ENCODE data around the gene KRTAP4-5.
"Not testable (repeated sequence)": the region's sequence is repeated elsewhere in the genome, so short reads cannot be mapped to it uniquely, and the experiment has no call there.

The KRTAP4-5 gene

DNA sequence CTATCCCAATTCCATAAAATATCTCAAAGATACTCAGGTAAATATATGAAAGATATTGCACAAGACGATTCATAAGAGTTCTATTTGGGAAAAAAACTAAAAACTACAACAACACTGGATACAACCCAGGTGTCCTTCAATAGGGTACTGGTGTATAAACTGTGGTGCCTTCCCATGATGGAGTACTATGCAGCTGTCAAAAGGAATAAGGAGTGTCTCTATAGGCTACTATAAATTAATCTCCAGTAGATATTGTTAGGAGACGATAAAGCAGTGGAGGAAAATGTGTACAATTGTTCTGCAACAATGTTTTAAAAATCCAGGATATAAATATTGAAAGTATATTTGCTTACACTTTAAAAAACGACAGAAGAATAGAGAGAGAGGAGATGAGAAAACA, 23.2 kb downstream of the KRTAP4-5 start:
- ChIA-PET POLR2A (no interaction called here), CTCF (interaction anchor here (0.6 kb wide), 1 partner anchor 164 kb away, joined by 4 read pairs; no protein-coding TSS in a partner anchor)
- Histone ChIP-seq H3K9me3 (ENCODE audit: control insufficient read depth, insufficient read depth, low read depth, low read length) (no peaks in the 10 kb centered on the region; the same call in 1 of the 2 replicates), H3K36me3 (ENCODE audit: control insufficient read depth in 2 of 2, insufficient read depth in 1 of 2, low read length in 2 of 2) (no peaks in the 10 kb centered on the region), H3K27ac (ENCODE audit: extremely low read depth, low read depth, low read length) (no peak overlapping the region), H3K4me1 (ENCODE audit: control insufficient read depth, insufficient read depth, low read length) (no peaks in the 10 kb centered on the region), H3K4me3 (ENCODE audit: low read depth, low read length) (no peak overlapping the region)
- TF ChIP-seq ZNF146 (tag by site-specific recombination; IDR thresholded peaks at IDR 0.05) = peak; percentile 56
- TF ChIP-seq YY2 (tag by site-specific recombination; IDR thresholded peaks at IDR 0.05) = no peak

GRCh38 chr17:41125064-41125463, 24.6 kb downstream of the KRTAP4-5 start:
- TF ChIP-seq SCRT1 (tag by site-specific recombination; IDR thresholded peaks at IDR 0.05; ENCODE audit: borderline replicate concordance) = no peak
- TF ChIP-seq KLF16 (tag by site-specific recombination; IDR thresholded peaks at IDR 0.05) = no peak
- TF ChIP-seq ZNF302 (tag by site-specific recombination; IDR thresholded peaks at IDR 0.05; ENCODE audit: low read depth) = no peak
- no peak for TF ChIP-seq ZNF664 (tag by site-specific recombination; IDR thresholded peaks at IDR 0.05)
- no peak for TF ChIP-seq ZNF391 (tag by site-specific recombination; IDR thresholded peaks at IDR 0.05; ENCODE audit: borderline replicate concordance, low read depth)
- Histone ChIP-seq H3K27ac (ENCODE audit: extremely low read depth, low read depth, low read length) (no peak overlapping the region), H3K36me3 (ENCODE audit: control insufficient read depth in 2 of 2, insufficient read depth in 1 of 2, low read length in 2 of 2) (no peaks in the 10 kb centered on the region), H3K4me3 (ENCODE audit: low read depth, low read length) (no peak overlapping the region), H3K9me3 (ENCODE audit: control insufficient read depth, insufficient read depth, low read depth, low read length) (no peaks in the 10 kb centered on the region; the same call in 1 of the 2 replicates), H3K4me1 (ENCODE audit: control insufficient read depth, insufficient read depth, low read length) (no peaks in the 10 kb centered on the region)
- ChIA-PET CTCF (no interaction called here), POLR2A (no interaction called here)

DNA sequence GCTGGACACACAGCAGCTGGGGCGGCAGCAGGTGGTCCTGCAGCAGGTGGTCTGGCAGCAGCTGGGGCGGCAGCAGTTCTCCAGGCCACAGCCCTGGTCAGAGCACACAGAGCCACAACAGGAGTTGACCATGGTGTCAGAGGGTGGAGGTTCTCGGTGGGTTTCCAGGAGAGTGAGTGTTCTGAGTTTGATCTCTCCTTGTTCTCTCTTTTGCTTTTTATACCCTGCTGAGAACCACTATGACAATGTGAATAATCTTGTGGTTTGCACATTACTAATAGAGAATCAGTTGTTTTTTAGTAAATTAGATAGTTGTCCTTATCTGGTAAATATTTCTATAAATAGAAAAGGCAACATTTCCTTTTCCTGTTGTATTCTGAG, 25.6 kb downstream of the KRTAP4-5 start, which contains the start of gene KRTAP4-12:
KRTAP4-12 (minus strand) TSS at position 192 of the 381 bp plus-strand sequence; CDS start at position 132, 60 bp downstream.
- POLR2A ChIA-PET; H3K36me3 ChIP-seq (ENCODE audit: control insufficient read depth in 2 of 2, insufficient read depth in 1 of 2, low read length in 2 of 2); H3K27ac ChIP-seq (ENCODE audit: extremely low read depth, low read depth, low read length); H3K4me1 ChIP-seq (ENCODE audit: control insufficient read depth, insufficient read depth, low read length); H3K4me3 ChIP-seq (ENCODE audit: low read depth, low read length); H3K9me3 ChIP-seq (ENCODE audit: control insufficient read depth, insufficient read depth, low read depth, low read length): not testable (repeated sequence)
- peak; percentile 62 for TF ChIP-seq ZIC2 (tag by site-specific recombination; IDR thresholded peaks at IDR 0.05)
- CTCF ChIA-PET = interaction anchor here (0.6 kb wide), 1 partner anchor 9 kb away, joined by 3 read pairs; no protein-coding TSS in a partner anchor

DNA sequence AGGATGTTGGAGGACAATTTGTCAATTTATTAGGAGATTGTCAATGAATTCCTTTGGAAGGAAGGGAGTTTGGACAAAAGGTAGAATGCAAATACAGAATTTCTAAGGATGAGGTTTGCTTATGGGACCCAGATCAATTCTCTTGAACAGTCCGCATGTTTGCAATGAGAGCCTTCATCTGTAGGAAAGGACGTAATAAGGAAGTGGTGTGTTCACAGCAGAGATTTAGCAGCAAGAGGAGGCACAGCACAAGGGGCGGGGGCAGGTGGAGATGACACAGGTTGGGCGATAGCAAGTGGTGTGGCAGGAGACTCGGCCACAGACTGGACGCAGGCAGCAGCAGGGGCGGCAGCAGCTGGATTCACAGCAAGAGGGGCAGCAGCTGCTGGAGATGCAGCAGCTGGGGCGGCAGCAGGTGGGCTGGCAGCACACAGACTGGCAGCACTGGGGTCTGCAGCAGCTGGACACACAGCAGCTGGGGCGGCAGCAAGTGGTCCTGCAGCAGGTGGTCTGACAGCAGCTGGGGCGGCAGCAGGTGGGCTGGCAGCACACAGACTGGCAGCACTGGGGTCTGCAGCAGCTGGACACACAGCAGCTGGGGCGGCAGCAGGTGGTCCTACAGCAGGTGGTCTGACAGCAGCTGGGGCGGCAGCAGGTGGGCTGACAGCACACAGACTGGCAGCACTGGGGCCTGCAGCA, 26.2 kb downstream of the KRTAP4-5 start:
- H3K9me3 ChIP-seq (ENCODE audit: control insufficient read depth, insufficient read depth, low read depth, low read length); POLR2A ChIA-PET; H3K27ac ChIP-seq (ENCODE audit: extremely low read depth, low read depth, low read length); H3K4me3 ChIP-seq (ENCODE audit: low read depth, low read length); H3K4me1 ChIP-seq (ENCODE audit: control insufficient read depth, insufficient read depth, low read length); H3K36me3 ChIP-seq (ENCODE audit: control insufficient read depth in 2 of 2, insufficient read depth in 1 of 2, low read length in 2 of 2): not testable (repeated sequence)
- CTCF ChIA-PET = interaction anchor here (0.6 kb wide), 1 partner anchor 9 kb away, joined by 3 read pairs; no protein-coding TSS in a partner anchor
- TF ChIP-seq SCRT1 (tag by site-specific recombination; IDR thresholded peaks at IDR 0.05; ENCODE audit: borderline replicate concordance) (peak; percentile 47; the same call in 1 of the 2 replicates), ZIC2 (tag by site-specific recombination; IDR thresholded peaks at IDR 0.05) (peak; percentile 84; the same call in 1 of the 2 replicates)

DNA sequence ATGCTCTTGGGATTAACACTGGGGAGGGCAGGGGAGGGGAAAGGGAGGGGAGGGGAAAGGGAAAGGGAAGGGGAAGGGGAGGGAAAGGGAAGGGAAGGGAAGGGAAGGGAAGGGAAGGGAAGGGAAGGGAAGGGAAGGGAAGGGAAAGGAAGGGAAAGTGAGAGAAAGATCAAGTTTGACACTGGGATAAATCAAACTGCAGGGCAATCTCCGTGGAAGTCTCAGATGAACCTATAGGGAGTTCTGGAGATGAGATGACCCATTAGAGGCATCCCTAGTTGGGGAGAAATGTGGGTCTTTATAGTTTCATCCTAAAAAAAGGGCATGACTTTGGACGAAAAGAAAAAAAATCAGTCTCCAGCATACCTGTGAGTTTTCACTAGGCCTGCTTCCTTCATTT, 27.9 kb downstream of the KRTAP4-5 start:
- ChIA-PET POLR2A (no interaction called here), CTCF (no interaction called here)
- TF ChIP-seq ZNF10 (tag by site-specific recombination; IDR thresholded peaks at IDR 0.05) = no peak
- no peak for TF ChIP-seq ZNF175 (tag by site-specific recombination; IDR thresholded peaks at IDR 0.05)
- no peak for TF ChIP-seq ZNF132 (tag by site-specific recombination; IDR thresholded peaks at IDR 0.05; ENCODE audit: borderline replicate concordance)
- TF ChIP-seq ZNF24 (tag by site-specific recombination; IDR thresholded peaks at IDR 0.05) = no peak
- TF ChIP-seq, protein P1, sequence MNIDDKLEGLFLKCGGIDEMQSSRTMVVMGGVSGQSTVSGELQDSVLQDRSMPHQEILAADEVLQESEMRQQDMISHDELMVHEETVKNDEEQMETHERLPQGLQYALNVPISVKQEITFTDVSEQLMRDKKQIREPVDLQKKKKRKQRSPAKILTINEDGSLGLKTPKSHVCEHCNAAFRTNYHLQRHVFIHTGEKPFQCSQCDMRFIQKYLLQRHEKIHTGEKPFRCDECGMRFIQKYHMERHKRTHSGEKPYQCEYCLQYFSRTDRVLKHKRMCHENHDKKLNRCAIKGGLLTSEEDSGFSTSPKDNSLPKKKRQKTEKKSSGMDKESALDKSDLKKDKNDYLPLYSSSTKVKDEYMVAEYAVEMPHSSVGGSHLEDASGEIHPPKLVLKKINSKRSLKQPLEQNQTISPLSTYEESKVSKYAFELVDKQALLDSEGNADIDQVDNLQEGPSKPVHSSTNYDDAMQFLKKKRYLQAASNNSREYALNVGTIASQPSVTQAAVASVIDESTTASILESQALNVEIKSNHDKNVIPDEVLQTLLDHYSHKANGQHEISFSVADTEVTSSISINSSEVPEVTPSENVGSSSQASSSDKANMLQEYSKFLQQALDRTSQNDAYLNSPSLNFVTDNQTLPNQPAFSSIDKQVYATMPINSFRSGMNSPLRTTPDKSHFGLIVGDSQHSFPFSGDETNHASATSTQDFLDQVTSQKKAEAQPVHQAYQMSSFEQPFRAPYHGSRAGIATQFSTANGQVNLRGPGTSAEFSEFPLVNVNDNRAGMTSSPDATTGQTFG (tag by site-specific recombination; IDR thresholded peaks at IDR 0.05; ENCODE audit: borderline replicate concordance) = no peak
- TF ChIP-seq ZNF645 (tag by site-specific recombination; IDR thresholded peaks at IDR 0.05) = no peak
- no peak for TF ChIP-seq IKZF3 (tag by site-specific recombination; IDR thresholded peaks at IDR 0.05)
- TF ChIP-seq, protein P2, sequence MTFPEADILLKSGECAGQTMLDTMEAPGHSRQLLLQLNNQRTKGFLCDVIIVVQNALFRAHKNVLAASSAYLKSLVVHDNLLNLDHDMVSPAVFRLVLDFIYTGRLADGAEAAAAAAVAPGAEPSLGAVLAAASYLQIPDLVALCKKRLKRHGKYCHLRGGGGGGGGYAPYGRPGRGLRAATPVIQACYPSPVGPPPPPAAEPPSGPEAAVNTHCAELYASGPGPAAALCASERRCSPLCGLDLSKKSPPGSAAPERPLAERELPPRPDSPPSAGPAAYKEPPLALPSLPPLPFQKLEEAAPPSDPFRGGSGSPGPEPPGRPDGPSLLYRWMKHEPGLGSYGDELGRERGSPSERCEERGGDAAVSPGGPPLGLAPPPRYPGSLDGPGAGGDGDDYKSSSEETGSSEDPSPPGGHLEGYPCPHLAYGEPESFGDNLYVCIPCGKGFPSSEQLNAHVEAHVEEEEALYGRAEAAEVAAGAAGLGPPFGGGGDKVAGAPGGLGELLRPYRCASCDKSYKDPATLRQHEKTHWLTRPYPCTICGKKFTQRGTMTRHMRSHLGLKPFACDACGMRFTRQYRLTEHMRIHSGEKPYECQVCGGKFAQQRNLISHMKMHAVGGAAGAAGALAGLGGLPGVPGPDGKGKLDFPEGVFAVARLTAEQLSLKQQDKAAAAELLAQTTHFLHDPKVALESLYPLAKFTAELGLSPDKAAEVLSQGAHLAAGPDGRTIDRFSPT (tag by site-specific recombination; IDR thresholded peaks at IDR 0.05) = no peak
- TF ChIP-seq ZIC2 (tag by site-specific recombination; IDR thresholded peaks at IDR 0.05) = no peak
- TF ChIP-seq SP3 (tag by site-specific recombination; IDR thresholded peaks at IDR 0.05) = no peak
- H3K4me3 ChIP-seq (ENCODE audit: low read depth, low read length) = no peak overlapping the region
- H3K9me3 ChIP-seq (ENCODE audit: control insufficient read depth, insufficient read depth, low read depth, low read length) = no peaks in the 10 kb centered on the region; the same call in 1 of the 2 replicates
- no peaks in the 10 kb centered on the region for H3K4me1 ChIP-seq (ENCODE audit: control insufficient read depth, insufficient read depth, low read length)
- H3K36me3 ChIP-seq (ENCODE audit: control insufficient read depth in 2 of 2, insufficient read depth in 1 of 2, low read length in 2 of 2) = no peaks in the 10 kb centered on the region
- no peak overlapping the region for H3K27ac ChIP-seq (ENCODE audit: extremely low read depth, low read depth, low read length)
